ENCODE data around the gene PRR5L. TPM values are rescaled to one million over a fixed set of nuclear protein-coding genes. Genes with fewer than 3 reads are reported as not detected.
A peak's percentile ranks its signal among the peaks of the same experiment; 100 is the strongest.

Gene PRR5L
- polyA plus RNA-seq, 1 donor (not counting 4 experiments of a cell fraction or from before 2014, with no cell fraction given): 20.1 TPM

- dilution Hi-C loops (cut with MboI; ENCODE audit: extremely low pct_ligation_motif_present, low sequenced_read_pairs): no loop called here
- FAIRE-seq (no peak), DNase-seq (ENCODE audit: low read depth, low spot score) (no peak)
- Histone ChIP-seq H3K4me1 (ENCODE audit: control insufficient read depth, extremely low read depth, insufficient read depth, low read length) (peaks cover 11% of the 10 kb centered on the region), H3K27me3 (ENCODE audit: control insufficient read depth, extremely low read depth, insufficient read depth, low read length) (no peaks in the 10 kb centered on the region), H4K20me1 (ENCODE audit: control insufficient read depth, extremely low read depth, insufficient read depth, low read length) (no peaks in the 10 kb centered on the region), H3K4me2 (ENCODE audit: control insufficient read depth, extremely low read depth, insufficient read depth, low read depth, low read length) (no peak overlapping the region), H3K9ac (ENCODE audit: control insufficient read depth, extremely low read depth, insufficient read depth, low read length) (no peak overlapping the region), H3K9me1 (ENCODE audit: control insufficient read depth, extremely low read depth, insufficient read depth, low read length) (no peaks in the 10 kb centered on the region), H2AFZ (ENCODE audit: control insufficient read depth, low read length) (no peak overlapping the region), H3K27ac (ENCODE audit: control insufficient read depth, insufficient read depth, low read length) (no peak overlapping the region), H3K4me3 (ENCODE audit: control insufficient read depth in 2 of 3, extremely low read depth in 1 of 3, insufficient read depth in 2 of 3, low read depth in 1 of 3, low read length in 3 of 3) (no peak overlapping the region), H3K79me2 (ENCODE audit: control insufficient read depth, insufficient read depth, low read length) (no peaks in the 10 kb centered on the region), H3K9me3 (ENCODE audit: control insufficient read depth, low read depth, low read length) (no peaks in the 10 kb centered on the region), H3K36me3 (ENCODE audit: control insufficient read depth in 2 of 2, extremely low read depth in 1 of 2, insufficient read depth in 2 of 2, low read length in 2 of 2) (peaks cover 0 to 4% of the 10 kb centered on the region in 2 experiments)
- peak; percentile 28 to 45 (median 42) for TF ChIP-seq CTCF (optimal IDR thresholded peaks at IDR 0.05 in 1 of 3, IDR thresholded peaks at IDR 0.05 in 1 of 3, conservative IDR thresholded peaks at IDR 0.05 in 1 of 3; ENCODE audit: extremely low read depth in 1 of 3, insufficient read depth in 2 of 3, low read length in 3 of 3)
- TF ChIP-seq EZH2 (IDR thresholded peaks at IDR 0.05; ENCODE audit: low read length): no peak
Measured at GRCh38 chr11:36469063-36469462, 173.0 kb downstream of the PRR5L start.

- H3K4me1 ChIP-seq (ENCODE audit: control insufficient read depth, extremely low read depth, insufficient read depth, low read length): peaks cover 16% of the 10 kb centered on the region
- TF ChIP-seq CTCF (optimal IDR thresholded peaks at IDR 0.05 in 1 of 3, IDR thresholded peaks at IDR 0.05 in 1 of 3, conservative IDR thresholded peaks at IDR 0.05 in 1 of 3; ENCODE audit: extremely low read depth in 1 of 3, insufficient read depth in 2 of 3, low read length in 3 of 3) (no peak), EZH2 (IDR thresholded peaks at IDR 0.05; ENCODE audit: low read length) (no peak)
- H3K9ac ChIP-seq (ENCODE audit: control insufficient read depth, extremely low read depth, insufficient read depth, low read length): no peak overlapping the region
- no peaks in the 10 kb centered on the region for H3K79me2 ChIP-seq (ENCODE audit: control insufficient read depth, insufficient read depth, low read length)
- H2AFZ ChIP-seq (ENCODE audit: control insufficient read depth, low read length): no peak overlapping the region
- no peak for DNase-seq (ENCODE audit: low read depth, low spot score)
- H3K4me2 ChIP-seq (ENCODE audit: control insufficient read depth, extremely low read depth, insufficient read depth, low read depth, low read length): no peak overlapping the region
- no peaks in the 10 kb centered on the region for H3K9me1 ChIP-seq (ENCODE audit: control insufficient read depth, extremely low read depth, insufficient read depth, low read length)
- dilution Hi-C loops (cut with MboI; ENCODE audit: extremely low pct_ligation_motif_present, low sequenced_read_pairs): no loop called here
- peaks cover 0 to 4% of the 10 kb centered on the region in 2 experiments for H3K36me3 ChIP-seq (ENCODE audit: control insufficient read depth in 2 of 2, extremely low read depth in 1 of 2, insufficient read depth in 2 of 2, low read length in 2 of 2)
- no peaks in the 10 kb centered on the region for H3K9me3 ChIP-seq (ENCODE audit: control insufficient read depth, low read depth, low read length)
- no peaks in the 10 kb centered on the region for H4K20me1 ChIP-seq (ENCODE audit: control insufficient read depth, extremely low read depth, insufficient read depth, low read length)
- no peak overlapping the region for H3K4me3 ChIP-seq (ENCODE audit: control insufficient read depth in 2 of 3, extremely low read depth in 1 of 3, insufficient read depth in 2 of 3, low read depth in 1 of 3, low read length in 3 of 3)
- no peak overlapping the region for H3K27ac ChIP-seq (ENCODE audit: control insufficient read depth, insufficient read depth, low read length)
- no peaks in the 10 kb centered on the region for H3K27me3 ChIP-seq (ENCODE audit: control insufficient read depth, extremely low read depth, insufficient read depth, low read length)
- FAIRE-seq: peak; percentile 26
Measured at GRCh38 chr11:36469881-36470802, 174.1 kb downstream of the PRR5L start.
